ENCODE data around the gene XDH. TPM values are rescaled to one million over a fixed set of nuclear protein-coding genes. Genes with fewer than 3 reads are reported as not detected.

Gene XDH
- total RNA-seq, 1 donor from 2014 or later = not detected

DNA sequence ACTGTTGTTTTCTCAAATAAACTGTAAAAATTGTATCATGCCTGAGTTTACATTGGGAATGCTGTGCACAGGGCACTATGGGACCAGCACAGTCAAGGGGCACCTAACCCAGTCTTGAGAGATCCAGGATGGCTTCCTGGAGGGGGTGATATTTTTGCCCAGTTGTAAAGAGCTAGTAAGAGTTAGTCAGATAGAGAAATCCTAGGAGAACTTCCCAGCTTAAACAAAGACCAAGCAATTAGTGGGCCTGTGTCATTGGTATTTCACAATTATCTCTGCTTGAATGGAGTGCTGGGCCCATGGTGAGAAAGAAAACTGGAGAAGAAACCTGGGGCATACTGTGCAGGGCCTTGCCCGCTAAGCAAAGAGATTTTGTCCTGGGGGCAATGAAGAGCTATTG, 12.2 kb downstream of the XDH start:
- no peak for DNase-seq (ENCODE audit: low read depth, low spot score)

DNA sequence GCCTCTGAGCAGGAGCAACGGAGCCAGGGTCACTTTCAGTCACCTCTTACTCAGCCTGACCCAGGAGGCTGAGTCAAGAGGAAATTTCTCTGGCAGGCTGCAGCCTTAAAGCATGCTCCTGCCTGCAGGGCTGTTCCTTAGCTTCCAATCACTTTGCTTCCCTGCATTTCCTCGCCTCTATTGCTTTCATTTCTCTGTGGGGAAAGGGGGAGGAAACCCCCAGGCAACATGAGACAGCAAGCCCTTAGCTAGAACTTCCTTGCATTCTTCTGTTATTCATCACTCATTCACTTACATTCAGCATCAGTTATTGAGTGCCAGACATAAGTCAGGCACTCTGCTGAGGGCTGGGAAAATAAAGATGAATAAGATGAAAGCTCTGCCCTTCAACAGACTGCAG, 13.0 kb downstream of the XDH start:
- peak; percentile 57 for DNase-seq (ENCODE audit: low read depth, low spot score)

DNA sequence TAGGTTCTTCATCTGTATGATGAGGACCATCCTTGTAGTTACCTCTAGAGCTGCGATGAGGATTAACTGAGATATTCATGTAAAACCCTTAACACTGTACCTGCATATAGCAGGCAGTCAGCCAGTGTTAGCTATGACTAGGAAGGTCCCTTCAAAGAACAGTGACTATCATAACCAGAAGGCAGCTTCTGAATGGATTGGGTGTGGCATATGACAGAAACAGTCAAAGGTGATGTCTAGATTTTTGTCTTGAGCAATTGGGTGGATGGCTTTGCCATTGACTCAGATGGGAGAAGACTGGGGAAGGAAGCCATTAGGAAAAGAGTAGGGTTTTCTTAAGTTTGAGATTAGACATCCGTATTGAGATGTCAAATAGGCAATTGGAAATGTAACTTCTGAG, 15.7 kb downstream of the XDH start:
- no peak for DNase-seq (ENCODE audit: low read depth, low spot score)

DNA sequence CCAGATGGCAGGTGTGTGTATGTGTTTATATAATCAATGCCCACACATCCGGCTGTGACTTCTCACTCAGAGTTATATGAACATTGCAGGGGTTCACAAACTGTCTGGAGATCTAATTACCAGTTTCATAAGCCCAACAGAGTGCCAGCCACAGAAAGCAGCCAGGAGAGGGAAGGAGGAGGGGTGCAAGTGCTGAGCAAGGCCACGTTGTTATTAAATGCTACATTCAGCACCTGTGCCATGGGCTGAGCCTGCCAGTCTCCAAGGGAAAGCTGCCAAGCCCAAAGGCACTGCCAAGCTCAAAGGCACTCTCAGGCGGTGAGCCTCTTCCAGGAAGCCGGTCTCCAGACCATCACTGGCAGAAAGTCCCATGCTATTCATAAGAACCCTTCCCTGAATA, 17.4 kb downstream of the XDH start:
- DNase-seq (ENCODE audit: low read depth, low spot score) = no peak

DNA sequence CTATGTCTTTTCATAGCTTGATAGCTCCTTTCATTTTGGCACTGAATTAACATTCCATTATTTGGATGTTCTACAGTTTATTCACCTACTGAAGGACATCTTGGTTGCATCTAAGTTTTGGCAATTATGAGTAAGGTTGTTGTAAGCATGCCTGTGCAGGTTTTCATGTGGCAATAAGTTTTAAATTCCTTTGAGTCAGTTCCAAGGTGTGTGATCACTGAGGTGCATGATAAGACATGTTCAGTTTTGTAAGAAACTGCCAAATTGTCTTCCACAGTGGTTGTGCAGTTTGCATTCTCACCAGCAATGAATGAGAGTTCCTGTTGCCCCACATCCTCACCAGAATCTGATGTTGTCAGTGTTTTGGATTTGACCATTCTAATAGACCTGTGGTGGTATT, 24.2 kb downstream of the XDH start:
- no peak for DNase-seq (ENCODE audit: low read depth, low spot score)

DNA sequence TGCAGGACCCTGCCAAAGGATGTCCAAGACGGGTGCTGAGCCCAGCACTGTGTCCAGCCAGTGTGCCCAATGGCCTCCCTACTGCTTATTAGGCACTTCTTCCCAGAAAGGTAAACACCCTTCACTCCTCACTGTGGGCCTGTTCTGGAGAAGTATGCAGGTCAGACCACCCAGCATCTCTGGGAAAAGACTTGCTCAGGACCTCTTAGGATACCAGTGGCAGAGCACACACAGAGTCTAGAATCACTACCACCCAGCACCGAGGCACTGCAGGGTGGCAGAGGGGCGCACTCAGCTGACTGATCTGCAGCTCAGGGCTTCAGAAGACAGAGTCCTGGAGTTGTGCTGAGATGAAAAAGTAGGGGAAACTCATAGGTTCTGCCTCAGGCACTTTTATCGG, 25.8 kb downstream of the XDH start:
- no peak for DNase-seq (ENCODE audit: low read depth, low spot score)

DNA sequence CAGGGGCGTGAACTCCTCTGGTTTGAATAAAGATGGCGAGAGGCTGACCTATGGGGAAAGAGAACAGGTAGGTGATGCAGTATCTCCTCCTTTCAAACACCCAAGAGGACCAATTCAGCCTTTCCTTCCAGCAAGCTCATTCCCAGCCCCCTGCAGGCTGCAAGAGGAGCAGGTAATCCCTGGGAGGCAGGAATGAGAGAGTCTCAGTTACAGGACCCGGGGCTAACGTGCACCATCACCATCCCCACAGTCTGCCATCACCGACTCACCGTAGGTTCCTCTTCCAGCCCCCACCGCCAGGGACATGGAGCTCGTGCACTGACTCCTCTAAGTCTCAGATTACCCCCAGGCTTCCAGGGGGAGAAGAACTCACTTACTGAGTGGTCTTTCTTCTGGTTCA, 26.7 kb downstream of the XDH start:
- no peak for DNase-seq (ENCODE audit: low read depth, low spot score)

DNA sequence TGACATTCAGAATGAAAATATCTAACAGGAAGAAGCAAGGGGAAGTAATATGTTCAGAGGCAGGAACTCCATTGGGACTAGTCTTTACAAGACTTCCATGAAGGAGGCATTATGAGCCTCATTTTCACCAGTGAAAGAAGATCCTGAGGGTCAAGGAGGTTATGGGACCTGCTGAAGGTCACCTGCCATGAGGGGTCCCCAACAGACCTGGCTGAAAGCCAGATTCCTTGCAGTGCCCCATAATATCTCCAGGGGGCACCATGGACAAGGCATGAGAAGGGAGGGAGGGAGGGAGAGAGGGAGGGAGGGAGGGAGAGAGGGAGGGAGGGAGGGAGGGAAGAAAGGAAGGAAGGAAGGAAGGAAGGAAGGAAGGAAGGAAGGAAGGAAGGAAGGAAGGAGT, 27.9 kb downstream of the XDH start:
- no peak for DNase-seq (ENCODE audit: low read depth, low spot score)

DNA sequence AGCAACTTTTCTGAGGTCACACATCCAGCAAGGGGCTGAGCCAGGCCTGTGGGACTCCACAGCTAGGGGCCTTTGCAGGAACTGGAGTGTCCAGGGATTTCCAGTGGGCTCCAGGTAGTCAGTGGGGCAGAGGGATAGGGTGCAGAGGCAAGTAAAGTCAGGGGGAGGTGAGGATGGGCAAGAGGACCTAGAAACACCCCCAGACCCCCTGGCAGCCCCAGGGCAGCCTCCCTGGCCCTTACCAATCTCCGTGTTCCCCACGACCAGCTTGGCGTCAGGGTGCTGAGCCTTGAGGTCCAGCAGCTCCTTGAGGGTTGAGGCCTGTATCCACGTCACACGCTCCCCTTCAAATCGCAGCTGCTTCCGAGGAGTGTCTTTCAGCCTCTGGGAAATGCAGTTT, 28.4 kb downstream of the XDH start:
- DNase-seq (ENCODE audit: low read depth, low spot score) = no peak

DNA sequence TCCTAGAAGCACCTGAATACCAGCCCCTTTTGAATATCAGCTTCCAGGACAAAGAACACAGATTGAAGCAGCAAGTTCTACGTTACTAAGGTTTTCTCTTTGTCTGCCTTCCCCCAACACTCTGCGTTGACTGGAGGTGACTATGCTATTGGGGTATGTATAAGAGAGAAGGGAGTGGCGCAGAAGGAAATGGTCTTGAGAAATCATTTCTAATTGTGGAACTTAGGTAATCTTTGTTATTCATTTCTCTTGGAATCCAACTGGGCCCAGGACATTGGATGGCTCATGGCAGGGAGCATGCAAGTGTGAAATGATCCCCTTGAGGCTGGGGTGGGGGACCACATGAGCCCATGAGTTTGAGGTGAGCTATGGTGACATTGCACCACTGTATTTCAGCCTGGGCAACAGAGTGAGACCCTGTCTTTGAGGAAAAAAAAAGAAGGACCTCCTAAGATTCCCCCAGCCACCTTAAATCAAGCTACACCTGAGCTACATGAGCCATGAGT, 29.7 kb downstream of the XDH start:
- DNase-seq (ENCODE audit: low read depth, low spot score) = no peak

DNA sequence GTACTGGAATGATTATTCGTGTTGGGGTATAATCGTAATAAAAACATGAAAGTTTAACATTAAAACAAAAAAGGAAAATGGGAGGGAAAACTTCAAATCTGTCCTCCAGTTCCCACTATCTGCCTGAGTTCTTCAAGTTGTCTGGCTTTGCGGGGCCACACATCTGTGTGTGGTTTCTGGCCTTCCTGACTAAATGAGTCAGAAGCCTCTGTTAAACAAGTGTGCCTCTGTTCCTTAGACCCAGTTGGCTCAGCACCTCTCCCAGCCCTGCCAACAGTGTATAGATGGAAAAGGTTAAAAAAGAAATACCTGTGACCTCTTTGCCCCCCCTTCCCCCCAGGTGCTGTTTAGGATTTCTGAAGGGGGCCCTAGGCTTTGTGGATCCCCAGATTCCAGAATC, 30.2 kb downstream of the XDH start:
- DNase-seq (ENCODE audit: low read depth, low spot score) = no peak

DNA sequence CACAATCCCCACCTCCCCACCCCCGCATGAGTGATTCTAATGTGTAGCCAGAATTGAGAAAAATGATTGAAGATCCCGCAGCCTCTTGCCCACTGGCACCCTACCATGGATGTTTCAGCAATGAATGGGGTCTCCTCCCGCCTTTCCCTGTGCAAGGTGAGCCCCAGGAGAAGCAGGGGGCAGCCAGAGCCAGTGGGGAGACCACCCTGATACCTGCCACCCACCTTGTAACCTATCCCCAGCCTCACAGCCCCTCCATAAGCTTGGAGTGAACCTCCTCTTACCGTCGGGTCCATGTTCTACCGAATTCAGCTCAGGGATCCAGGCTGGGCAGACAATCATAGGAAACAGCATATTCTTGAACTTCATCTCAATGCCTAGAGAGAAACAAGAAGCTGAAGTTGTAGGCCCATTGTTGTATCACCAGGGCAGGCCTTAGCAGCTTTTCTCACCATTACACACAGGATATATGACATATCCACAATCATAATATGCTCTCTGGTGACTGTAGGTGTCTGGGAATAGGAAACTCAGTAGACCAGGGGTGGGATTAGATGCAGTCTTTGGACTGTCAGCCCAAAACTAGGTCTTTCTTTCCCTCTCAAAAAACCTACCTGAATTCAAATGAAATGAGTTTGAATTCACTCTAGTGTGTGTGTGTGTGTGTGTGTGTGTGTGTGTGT, 30.9 kb downstream of the XDH start:
- no peak for DNase-seq (ENCODE audit: low read depth, low spot score)

DNA sequence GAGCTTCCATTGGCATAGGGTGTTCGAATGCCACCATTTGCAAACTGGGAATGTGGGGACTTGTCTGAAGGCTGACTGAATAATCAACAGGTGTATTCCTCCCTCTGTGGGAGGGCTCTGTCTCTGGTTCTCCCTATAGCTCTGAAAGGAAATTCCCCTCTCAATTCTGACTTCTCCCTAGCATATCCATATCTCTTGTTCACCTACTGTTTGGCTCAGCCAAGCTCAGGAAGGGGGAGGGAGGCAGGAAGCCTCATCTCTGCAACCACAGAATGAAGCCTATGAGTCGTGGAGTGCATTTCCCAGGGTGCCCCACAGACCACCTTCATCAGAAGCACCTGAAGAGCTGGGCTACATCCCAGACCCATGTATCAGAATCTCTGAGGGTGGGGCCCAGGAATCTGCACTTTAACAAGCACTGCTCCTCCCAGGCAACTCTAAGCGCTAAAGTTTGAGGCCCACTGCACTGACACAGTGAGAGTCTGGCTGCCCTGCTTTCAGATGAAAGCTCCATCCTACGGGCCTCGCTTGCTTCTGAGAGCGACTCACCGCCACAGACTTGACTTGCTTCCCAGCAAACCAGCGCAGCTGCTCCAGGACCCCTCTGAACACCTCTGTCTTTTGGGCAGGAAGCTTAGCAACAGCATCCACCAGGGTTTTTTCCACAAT, 32.0 kb downstream of the XDH start:
- no peak for DNase-seq (ENCODE audit: low read depth, low spot score)

DNA sequence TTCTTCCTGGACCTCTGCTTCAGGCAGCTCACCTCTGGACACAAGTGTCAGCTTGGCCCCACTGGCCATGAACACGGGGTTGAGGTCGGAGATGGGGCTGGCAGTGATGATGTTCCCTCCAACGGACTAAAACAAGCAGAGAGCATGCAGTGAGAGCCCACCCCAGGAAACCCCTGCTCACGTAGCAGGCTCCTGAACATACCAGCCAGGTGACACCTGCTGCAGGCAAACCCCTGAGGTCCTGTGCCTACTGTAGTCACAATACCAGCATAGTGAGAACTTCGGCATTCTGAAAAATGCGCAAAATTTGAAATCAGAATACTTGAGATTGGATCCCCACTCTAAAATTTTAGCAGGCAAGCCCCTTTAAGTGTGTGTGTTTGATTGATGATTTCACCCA, 32.9 kb downstream of the XDH start:
- no peak for DNase-seq (ENCODE audit: low read depth, low spot score)

DNA sequence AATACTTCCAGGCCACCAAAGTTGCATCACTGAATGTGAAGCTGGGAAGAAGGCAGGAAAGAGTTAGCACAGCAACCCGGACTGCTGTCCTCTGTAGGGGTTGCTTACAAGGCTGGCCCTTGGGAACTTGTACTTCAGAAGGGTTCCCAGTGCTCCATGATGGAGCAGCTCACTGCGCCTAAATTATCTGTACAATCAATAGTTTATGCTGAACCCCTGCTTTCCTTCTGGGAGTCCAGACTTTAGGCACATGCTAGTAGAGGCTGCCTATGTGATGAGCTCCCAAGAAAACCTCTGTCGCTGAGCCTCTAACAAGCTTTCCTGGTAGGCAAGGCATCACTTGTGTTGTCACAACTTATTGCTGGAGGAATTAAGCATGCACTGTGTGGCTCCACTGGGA, 34.3 kb downstream of the XDH start:
- DNase-seq (ENCODE audit: low read depth, low spot score) = no peak

DNA sequence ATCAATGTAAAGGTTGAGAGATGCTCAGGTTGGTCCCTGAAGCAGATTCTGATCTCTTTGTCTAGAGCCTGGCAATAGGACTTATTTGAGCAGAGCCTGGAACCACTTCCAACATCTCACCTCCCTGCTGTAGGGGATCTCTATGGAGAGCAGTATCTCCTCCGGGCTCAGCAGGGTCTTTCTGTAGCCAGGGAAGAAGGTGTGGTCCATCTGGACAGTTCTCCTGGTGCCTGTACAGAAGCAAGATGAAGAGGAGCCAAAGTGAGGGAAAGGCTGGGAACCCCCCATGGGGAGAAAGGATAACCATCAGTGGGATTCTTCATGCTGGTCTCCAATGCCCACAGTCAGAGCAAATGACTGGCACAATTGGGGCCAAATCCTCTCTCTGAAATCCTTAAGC, 34.8 kb downstream of the XDH start:
- no peak for DNase-seq (ENCODE audit: low read depth, low spot score)

DNA sequence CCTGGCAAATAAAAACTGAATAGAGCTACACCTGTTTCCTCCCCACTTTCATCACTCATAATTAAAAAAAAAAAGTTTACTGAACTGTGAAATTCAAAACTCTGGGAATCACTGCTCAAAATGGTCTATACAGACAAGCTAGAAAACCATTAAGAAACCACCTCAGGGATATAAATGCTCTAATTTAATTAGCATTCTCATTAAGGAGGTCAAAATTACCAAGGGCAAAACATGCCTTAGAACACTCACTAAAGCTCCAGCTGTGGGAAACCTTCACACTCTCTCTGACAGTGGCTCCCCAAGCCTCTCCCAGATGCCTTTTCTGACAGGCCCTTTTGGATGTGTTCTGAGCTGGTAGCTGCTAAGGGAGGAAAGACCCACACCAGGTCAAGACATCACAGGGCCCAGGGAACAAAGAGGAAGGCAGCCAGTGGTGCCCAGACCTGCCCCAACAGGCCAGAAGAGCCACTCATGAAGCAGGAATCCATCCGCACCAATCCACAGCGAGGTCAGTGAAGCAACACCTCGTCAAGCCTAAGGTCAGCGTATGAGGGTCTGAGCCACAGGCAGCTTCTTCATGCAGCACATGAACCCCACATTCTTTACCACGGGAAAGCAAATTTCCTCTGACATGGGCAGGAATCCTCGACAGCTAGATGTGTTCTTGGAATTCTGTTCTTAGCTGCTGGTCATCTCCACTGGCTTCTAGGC, 35.6 kb downstream of the XDH start:
- no peak for DNase-seq (ENCODE audit: low read depth, low spot score)

DNA sequence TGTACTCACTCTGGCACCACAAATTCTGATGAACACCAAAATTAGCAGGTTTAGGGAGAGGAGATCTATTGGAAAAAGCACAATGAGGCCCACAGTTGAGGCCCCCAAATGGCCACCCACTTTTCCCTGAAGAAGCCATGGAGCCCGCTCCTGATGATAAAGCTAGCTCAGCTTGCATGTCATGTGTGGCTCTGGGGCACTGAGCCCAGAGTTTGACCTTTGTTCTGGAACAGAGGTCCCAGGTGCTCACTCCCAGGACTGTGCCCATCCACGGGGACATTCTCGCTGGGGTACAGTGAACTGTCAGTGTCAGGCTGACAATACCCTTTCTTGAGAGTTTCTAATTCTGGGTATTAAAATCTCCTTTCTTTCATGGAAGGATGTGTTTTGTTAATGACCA, 36.2 kb downstream of the XDH start:
- no peak for DNase-seq (ENCODE audit: low read depth, low spot score)

DNA sequence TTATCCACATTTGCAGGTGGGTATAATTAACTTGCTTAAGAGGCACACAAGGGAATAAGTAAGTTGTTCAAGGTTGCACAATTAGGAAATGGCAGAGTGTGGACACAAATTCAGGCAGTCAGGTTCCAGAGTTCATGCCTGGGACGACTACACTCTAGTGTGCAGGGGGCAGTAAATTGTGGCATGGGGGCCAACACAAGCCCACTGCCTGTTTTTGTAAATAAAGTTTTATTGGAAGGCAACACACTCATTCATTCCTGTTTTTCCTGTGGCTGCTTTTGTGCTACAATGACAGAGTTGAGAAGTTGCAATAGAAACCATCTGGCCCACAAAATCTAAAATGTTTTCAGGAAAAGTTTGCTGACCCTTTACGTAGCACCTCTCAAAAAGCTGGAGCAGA, 41.4 kb downstream of the XDH start:
- no peak for DNase-seq (ENCODE audit: low read depth, low spot score)

DNA sequence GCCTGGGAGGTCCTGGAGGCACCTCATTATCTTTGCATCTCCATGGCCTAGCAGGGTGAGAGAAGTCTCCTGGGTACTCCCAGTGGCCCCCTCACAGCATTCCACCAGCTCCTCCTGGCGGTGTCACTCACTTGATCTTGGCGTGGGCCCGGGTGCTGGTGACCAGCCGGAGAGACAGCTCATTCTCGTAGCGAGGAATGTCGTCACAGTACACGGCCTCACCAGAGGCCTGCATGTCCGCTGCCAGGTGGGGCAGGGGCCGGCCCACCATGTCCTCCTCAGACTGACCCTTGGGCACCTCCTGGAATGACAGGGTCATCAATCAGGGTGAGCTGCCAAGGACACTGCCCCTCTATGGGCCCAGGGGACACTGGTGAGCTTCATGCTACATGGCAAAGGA, 42.4 kb downstream of the XDH start:
- DNase-seq (ENCODE audit: low read depth, low spot score) = no peak

DNA sequence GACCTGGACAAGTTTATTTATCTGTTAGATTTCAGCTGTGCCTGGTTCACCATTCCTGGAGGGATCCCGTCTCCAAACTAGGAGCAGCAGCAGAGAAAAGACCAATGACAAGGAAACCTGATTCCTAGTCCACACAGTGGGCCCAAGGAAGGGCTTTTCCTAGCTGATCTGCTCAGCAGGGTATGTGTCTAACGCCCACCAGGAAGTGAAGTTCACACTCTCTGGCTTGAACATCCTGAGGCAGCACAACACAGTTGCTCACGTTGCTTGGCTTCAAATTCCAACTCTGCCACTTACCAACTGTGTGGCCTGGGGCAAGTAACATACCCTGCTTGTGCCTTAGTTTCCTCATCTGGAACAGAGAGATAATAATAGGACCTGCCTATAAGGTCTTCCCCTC, 42.9 kb downstream of the XDH start:
- no peak for DNase-seq (ENCODE audit: low read depth, low spot score)

DNA sequence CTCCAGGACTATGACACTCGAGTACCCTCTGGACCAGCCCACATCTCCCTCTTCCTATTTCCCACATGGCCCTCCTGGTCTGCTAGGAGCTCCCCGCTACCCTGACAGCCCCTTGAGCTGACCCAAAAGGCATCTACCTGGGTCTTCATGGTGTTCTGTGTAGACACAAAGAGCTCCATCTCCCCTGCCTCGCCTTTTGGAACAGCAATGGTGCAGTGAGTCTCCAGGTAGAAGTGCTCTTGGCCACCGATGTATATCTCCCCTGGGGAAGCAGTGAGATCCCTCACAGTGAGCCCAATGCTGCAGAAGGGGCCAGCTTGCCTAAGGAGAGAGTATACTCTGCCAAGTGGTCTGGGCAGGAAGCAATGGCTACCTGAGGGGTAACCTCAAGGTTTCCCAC, 47.8 kb downstream of the XDH start:
- DNase-seq (ENCODE audit: low read depth, low spot score) = no peak
